ENCODE data around the gene CSN2. TPM values are rescaled to one million over a fixed set of nuclear protein-coding genes. Genes with fewer than 3 reads are reported as not detected.

CSN2 gene
- total RNA-seq, 4 donors from 2014 or later: not detected

GRCh38 chr4:69994782-69995181 is 29.3 kb upstream of the CSN2 start:
- DNase-seq: no peak
- TF ChIP-seq, protein P1, sequence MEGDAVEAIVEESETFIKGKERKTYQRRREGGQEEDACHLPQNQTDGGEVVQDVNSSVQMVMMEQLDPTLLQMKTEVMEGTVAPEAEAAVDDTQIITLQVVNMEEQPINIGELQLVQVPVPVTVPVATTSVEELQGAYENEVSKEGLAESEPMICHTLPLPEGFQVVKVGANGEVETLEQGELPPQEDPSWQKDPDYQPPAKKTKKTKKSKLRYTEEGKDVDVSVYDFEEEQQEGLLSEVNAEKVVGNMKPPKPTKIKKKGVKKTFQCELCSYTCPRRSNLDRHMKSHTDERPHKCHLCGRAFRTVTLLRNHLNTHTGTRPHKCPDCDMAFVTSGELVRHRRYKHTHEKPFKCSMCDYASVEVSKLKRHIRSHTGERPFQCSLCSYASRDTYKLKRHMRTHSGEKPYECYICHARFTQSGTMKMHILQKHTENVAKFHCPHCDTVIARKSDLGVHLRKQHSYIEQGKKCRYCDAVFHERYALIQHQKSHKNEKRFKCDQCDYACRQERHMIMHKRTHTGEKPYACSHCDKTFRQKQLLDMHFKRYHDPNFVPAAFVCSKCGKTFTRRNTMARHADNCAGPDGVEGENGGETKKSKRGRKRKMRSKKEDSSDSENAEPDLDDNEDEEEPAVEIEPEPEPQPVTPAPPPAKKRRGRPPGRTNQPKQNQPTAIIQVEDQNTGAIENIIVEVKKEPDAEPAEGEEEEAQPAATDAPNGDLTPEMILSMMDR (IDR thresholded peaks at IDR 0.05): no peak
- TF ChIP-seq POLR2A (IDR thresholded peaks at IDR 0.05): no peak
- Histone ChIP-seq H3K27me3 (no peaks in the 10 kb centered on the region), H3K36me3 (no peaks in the 10 kb centered on the region), H3K9me3 (no peaks in the 10 kb centered on the region), H3K27ac (no peak overlapping the region), H3K4me3 (no peak overlapping the region), H3K4me1 (no peaks in the 10 kb centered on the region)

GRCh38 chr4:69991016-69991415 is 25.5 kb upstream of the CSN2 start:
- Histone ChIP-seq H3K36me3 (no peaks in the 10 kb centered on the region), H3K27ac (no peak overlapping the region), H3K4me1 (no peaks in the 10 kb centered on the region), H3K9me3 (no peaks in the 10 kb centered on the region), H3K4me3 (no peak overlapping the region), H3K27me3 (no peaks in the 10 kb centered on the region)
- no peak for DNase-seq
- TF ChIP-seq, protein P1 (IDR thresholded peaks at IDR 0.05): no peak

- DNase-seq: no peak
- Histone ChIP-seq H3K9me3 (no peaks in the 10 kb centered on the region), H3K27me3 (no peaks in the 10 kb centered on the region), H3K27ac (no peak overlapping the region), H3K4me3 (no peak overlapping the region), H3K4me1 (no peaks in the 10 kb centered on the region), H3K36me3 (no peaks in the 10 kb centered on the region)
- no peak for TF ChIP-seq POLR2A (IDR thresholded peaks at IDR 0.05)
- TF ChIP-seq, protein P1 (IDR thresholded peaks at IDR 0.05): no peak
Measured at GRCh38 chr4:69986663-69987062, 21.1 kb upstream of the CSN2 start.

GRCh38 chr4:69984030-69984443 is 18.5 kb upstream of the CSN2 start:
- DNase-seq: no peak

DNA sequence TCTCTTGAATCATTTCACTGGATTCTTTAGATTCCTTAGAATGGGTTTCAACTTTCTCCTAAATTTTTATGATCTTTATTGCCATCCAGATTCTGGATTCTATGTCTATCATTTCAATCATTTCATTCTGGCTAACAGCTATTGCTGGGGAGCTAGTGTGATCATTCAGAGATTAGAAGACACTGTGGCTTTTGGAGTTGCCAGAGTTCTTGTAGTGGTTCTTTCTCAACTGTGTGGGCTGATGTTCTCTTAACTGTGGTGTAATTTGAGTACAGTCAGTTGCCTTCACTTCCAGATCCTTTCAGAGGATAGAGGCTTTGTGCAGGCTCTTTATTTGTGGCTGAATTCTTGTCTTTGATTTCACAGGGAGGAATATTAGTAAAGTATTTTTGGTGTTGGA is 12.1 kb upstream of the CSN2 start:
- no peaks in the 10 kb centered on the region for H3K27me3 ChIP-seq
- H3K36me3 ChIP-seq: no peaks in the 10 kb centered on the region
- no peaks in the 10 kb centered on the region for H3K4me1 ChIP-seq
- H3K4me3 ChIP-seq: no peak overlapping the region
- TF ChIP-seq, protein P1 (IDR thresholded peaks at IDR 0.05): no peak
- TF ChIP-seq POLR2A (IDR thresholded peaks at IDR 0.05): no peak
- no peak for DNase-seq
- no peak overlapping the region for H3K27ac ChIP-seq
- no peaks in the 10 kb centered on the region for H3K9me3 ChIP-seq

More at GRCh38 chr4:69984030-69984443, 18.5 kb upstream of the CSN2 start:
- Histone ChIP-seq H3K4me3 (no peak overlapping the region), H3K4me1 (no peaks in the 10 kb centered on the region), H3K9me3 (no peaks in the 10 kb centered on the region), H3K27me3 (no peaks in the 10 kb centered on the region), H3K36me3 (no peaks in the 10 kb centered on the region), H3K27ac (no peak overlapping the region)
- TF ChIP-seq, protein P1 (IDR thresholded peaks at IDR 0.05): no peak
- no peak for TF ChIP-seq POLR2A (IDR thresholded peaks at IDR 0.05)

DNA sequence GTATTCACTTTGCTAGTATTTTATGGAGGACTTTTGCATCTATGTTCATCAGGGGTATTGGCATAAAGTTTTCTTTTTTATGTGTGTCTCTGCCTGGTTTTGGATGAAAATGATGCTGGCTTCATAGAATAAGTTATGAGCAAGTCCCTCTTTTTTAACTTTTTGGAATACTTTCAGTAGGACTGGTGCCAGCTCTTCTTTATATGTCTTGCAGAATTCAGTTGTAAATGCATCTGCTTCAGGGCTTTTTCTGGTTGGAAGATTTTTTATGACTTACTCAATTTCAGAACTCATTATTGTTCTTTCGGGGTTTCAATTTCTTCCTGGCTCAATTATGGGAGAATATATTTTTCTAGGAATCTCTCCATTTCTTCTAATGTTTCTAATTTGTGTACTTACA is 9.1 kb upstream of the CSN2 start:
- Histone ChIP-seq H3K9me3 (no peaks in the 10 kb centered on the region), H3K27ac (no peak overlapping the region), H3K36me3 (no peaks in the 10 kb centered on the region), H3K4me3 (no peak overlapping the region), H3K4me1 (no peaks in the 10 kb centered on the region), H3K27me3 (no peaks in the 10 kb centered on the region)
- TF ChIP-seq POLR2A (IDR thresholded peaks at IDR 0.05): no peak
- DNase-seq: no peak
